ENCODE results near the gene HHAT. TPM values are rescaled to one million over a fixed set of nuclear protein-coding genes. Genes with fewer than 3 reads are reported as not detected.

Gene HHAT
- total RNA-seq, 4 donors from 2014 or later: 0.31 to 0.33 (median 0.33) TPM; not detected in 1

GRCh38 chr1:210506689-210507088, 178.0 kb downstream of the HHAT start:
- in situ Hi-C loops (cut with MboI; ENCODE audit: low sequenced_read_pairs in 4 of 4): no loop called here
- no peak overlapping the region for H3K4me3 ChIP-seq
- DNase-seq (no peak), ATAC-seq (no peak)
- H3K4me1 ChIP-seq: no peaks in the 10 kb centered on the region
- no peaks in the 10 kb centered on the region for H3K27me3 ChIP-seq
- no peak overlapping the region for H3K27ac ChIP-seq
- H3K9me3 ChIP-seq: no peaks in the 10 kb centered on the region
- intact Hi-C loops (cut with DNase I; ENCODE audit: low total_unique reads): no loop called here
- TF ChIP-seq, protein P1, sequence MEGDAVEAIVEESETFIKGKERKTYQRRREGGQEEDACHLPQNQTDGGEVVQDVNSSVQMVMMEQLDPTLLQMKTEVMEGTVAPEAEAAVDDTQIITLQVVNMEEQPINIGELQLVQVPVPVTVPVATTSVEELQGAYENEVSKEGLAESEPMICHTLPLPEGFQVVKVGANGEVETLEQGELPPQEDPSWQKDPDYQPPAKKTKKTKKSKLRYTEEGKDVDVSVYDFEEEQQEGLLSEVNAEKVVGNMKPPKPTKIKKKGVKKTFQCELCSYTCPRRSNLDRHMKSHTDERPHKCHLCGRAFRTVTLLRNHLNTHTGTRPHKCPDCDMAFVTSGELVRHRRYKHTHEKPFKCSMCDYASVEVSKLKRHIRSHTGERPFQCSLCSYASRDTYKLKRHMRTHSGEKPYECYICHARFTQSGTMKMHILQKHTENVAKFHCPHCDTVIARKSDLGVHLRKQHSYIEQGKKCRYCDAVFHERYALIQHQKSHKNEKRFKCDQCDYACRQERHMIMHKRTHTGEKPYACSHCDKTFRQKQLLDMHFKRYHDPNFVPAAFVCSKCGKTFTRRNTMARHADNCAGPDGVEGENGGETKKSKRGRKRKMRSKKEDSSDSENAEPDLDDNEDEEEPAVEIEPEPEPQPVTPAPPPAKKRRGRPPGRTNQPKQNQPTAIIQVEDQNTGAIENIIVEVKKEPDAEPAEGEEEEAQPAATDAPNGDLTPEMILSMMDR (IDR thresholded peaks at IDR 0.05 in 4 of 5, conservative IDR thresholded peaks at IDR 0.05 in 1 of 5): no peak
- no peak for TF ChIP-seq POLR2A (IDR thresholded peaks at IDR 0.05)
- H3K36me3 ChIP-seq: no peaks in the 10 kb centered on the region

- TF ChIP-seq, protein P1 (IDR thresholded peaks at IDR 0.05 in 4 of 5, conservative IDR thresholded peaks at IDR 0.05 in 1 of 5): no peak
- no peak for TF ChIP-seq POLR2A (IDR thresholded peaks at IDR 0.05)
- intact Hi-C loops (cut with DNase I; ENCODE audit: low total_unique reads) (no loop called here), in situ Hi-C loops (cut with MboI; ENCODE audit: low sequenced_read_pairs in 4 of 4) (no loop called here)
- Histone ChIP-seq H3K4me3 (no peak overlapping the region), H3K9me3 (no peaks in the 10 kb centered on the region), H3K27ac (no peak overlapping the region), H3K36me3 (no peaks in the 10 kb centered on the region), H3K4me1 (no peaks in the 10 kb centered on the region), H3K27me3 (no peaks in the 10 kb centered on the region)
- ATAC-seq: no peak
- no peak for DNase-seq
These were observed 187.5 kb downstream of the HHAT start for GRCh38 chr1:210516092-210516656.

GRCh38 chr1:210516697-210517459, 188.2 kb downstream of the HHAT start:
- Histone ChIP-seq H3K4me3 (no peak overlapping the region), H3K36me3 (no peaks in the 10 kb centered on the region), H3K9me3 (no peaks in the 10 kb centered on the region), H3K4me1 (no peaks in the 10 kb centered on the region), H3K27me3 (no peaks in the 10 kb centered on the region), H3K27ac (no peak overlapping the region)
- ATAC-seq (no peak), DNase-seq (no peak)
- in situ Hi-C loops (cut with MboI; ENCODE audit: low sequenced_read_pairs in 4 of 4) (no loop called here), intact Hi-C loops (cut with DNase I; ENCODE audit: low total_unique reads) (no loop called here)
- TF ChIP-seq, protein P1 (IDR thresholded peaks at IDR 0.05 in 4 of 5, conservative IDR thresholded peaks at IDR 0.05 in 1 of 5): no peak
- no peak for TF ChIP-seq POLR2A (IDR thresholded peaks at IDR 0.05)

DNA sequence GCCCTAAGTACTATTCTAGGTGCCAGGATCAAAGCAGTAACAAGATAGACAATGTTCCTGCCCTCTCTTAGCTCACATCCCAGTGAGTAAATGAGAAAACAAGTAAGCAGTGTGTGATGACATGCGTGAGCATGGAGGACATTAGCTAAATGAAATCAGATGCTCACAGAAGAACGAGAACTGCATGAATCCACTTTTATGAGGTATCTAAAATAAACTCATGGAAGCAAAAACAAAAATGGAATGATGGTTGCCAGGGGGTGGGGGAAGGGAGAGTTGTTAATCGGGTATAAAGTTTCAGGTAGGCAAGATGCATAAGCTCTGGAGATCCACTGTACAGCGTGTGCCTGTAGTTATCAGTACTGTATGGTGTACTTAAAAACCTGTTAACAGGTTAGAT, 195.1 kb downstream of the HHAT start:
- H3K27me3 ChIP-seq: no peaks in the 10 kb centered on the region
- in situ Hi-C loops (cut with MboI; ENCODE audit: low sequenced_read_pairs in 4 of 4): no loop called here
- intact Hi-C loops (cut with DNase I; ENCODE audit: low total_unique reads): no loop called here
- ATAC-seq (no peak), DNase-seq (no peak)
- H3K9me3 ChIP-seq: no peaks in the 10 kb centered on the region
- no peak overlapping the region for H3K27ac ChIP-seq
- no peaks in the 10 kb centered on the region for H3K36me3 ChIP-seq
- TF ChIP-seq POLR2A (IDR thresholded peaks at IDR 0.05): no peak
- TF ChIP-seq, protein P1 (IDR thresholded peaks at IDR 0.05 in 4 of 5, conservative IDR thresholded peaks at IDR 0.05 in 1 of 5): no peak
- H3K4me3 ChIP-seq: no peak overlapping the region
- H3K4me1 ChIP-seq: no peaks in the 10 kb centered on the region

All from gastrocnemius medialis (tissue), 4 donors.